SK-N-SH (cell line): ENCODE measurements around the gene LRMDA.

Experiments used
- ELF1 ChIP-seq: IDR thresholded peaks from 2 replicates; pipeline ENCODE4 v1.4.0; 2012
- EP300 ChIP-seq, 2 experiments: IDR thresholded peaks; 2 replicates each; pipeline versions ENCODE4 v1.4.0 to v1.6.1; 2012; ENCODE audit warnings: borderline replicate concordance in 1 of 2, low read depth in 1 of 2, low read length in 1 of 2
- EZH2phosphoT487 ChIP-seq: fragments of 200-600 bp; sonication (generic); IDR thresholded peaks from 2 replicates; pipeline ENCODE4 v1.6.1; 2017; ENCODE audit warnings: low read depth, mixed run types, mild to moderate bottlenecking, antibody characterized with exemption, moderate library complexity, borderline replicate concordance
- GATA2 ChIP-seq: sonication (generic); formaldehyde crosslinking; IDR thresholded peaks from 2 replicates; pipeline ENCODE4 v1.5.0; 2020; ENCODE audit warnings: mild to moderate bottlenecking, missing genetic modification reagents
- JUND ChIP-seq: IDR thresholded peaks from 2 replicates; pipeline ENCODE4 v1.4.0; 2012
- NRF1 ChIP-seq: IDR thresholded peaks from 2 replicates; pipeline ENCODE4 v1.6.1; 2012; ENCODE audit warnings: low read depth, mild to moderate bottlenecking, low read length
- SIN3A ChIP-seq: IDR thresholded peaks from 2 replicates; pipeline ENCODE4 v1.6.1; 2012; ENCODE audit warnings: low read depth, mild to moderate bottlenecking, low read length, moderate library complexity, borderline replicate concordance
- TCF12 ChIP-seq: IDR thresholded peaks from 2 replicates; pipeline ENCODE4 v1.4.0; 2012
- TEAD4 ChIP-seq: IDR thresholded peaks from 2 replicates; pipeline ENCODE4 v1.4.0; 2012; ENCODE audit warnings: mild to moderate bottlenecking, borderline replicate concordance; ENCODE audit not compliant: insufficient read depth
- TF ChIP-seq, protein P1 (sequence below): fragments of 200-600 bp; sonication (generic); IDR thresholded peaks from 2 replicates; pipeline ENCODE4 v1.6.1; 2017; ENCODE audit warnings: antibody characterized with exemption, mild to moderate bottlenecking, moderate library complexity
- TF ChIP-seq, protein P2 (sequence below): fragments of 150-350 bp; IDR thresholded peaks from 2 replicates; pipeline ENCODE4 v1.6.1; 2017; ENCODE audit warnings: antibody characterized with exemption, low read length, low read depth, borderline replicate concordance

DNA sequence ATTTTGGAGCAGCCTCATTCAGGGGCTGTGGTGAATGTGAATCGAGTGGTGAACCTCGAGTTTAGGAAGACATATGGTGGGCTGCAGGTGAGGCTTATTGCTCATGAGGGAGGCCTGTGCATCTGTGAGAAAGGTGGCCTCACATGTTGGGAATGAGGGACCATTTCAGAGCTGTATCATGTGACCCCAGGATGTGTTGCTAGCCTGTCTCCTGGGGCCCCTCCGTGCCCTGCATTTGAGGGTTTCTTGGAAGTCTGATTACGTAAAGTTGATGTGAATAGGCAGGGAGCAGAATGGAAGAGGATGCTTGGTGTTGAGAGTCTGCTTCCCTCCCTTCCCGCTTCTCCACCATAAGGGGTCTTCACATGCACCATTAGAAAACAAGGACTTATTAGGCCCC is 569.1 kb downstream of the LRMDA start:
- TF ChIP-seq, protein P1, sequence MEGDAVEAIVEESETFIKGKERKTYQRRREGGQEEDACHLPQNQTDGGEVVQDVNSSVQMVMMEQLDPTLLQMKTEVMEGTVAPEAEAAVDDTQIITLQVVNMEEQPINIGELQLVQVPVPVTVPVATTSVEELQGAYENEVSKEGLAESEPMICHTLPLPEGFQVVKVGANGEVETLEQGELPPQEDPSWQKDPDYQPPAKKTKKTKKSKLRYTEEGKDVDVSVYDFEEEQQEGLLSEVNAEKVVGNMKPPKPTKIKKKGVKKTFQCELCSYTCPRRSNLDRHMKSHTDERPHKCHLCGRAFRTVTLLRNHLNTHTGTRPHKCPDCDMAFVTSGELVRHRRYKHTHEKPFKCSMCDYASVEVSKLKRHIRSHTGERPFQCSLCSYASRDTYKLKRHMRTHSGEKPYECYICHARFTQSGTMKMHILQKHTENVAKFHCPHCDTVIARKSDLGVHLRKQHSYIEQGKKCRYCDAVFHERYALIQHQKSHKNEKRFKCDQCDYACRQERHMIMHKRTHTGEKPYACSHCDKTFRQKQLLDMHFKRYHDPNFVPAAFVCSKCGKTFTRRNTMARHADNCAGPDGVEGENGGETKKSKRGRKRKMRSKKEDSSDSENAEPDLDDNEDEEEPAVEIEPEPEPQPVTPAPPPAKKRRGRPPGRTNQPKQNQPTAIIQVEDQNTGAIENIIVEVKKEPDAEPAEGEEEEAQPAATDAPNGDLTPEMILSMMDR, result no peak
- TF ChIP-seq SIN3A (no peak), GATA2 (no peak), NRF1 (no peak), EZH2phosphoT487 (no peak), JUND (no peak), ELF1 (no peak), TEAD4 (no peak), EP300 (IDR thresholded peaks at IDR 0.05; ENCODE audit: borderline replicate concordance in 1 of 2, low read depth in 1 of 2, low read length in 1 of 2) (no peak), TCF12 (no peak)
- TF ChIP-seq, protein P2, sequence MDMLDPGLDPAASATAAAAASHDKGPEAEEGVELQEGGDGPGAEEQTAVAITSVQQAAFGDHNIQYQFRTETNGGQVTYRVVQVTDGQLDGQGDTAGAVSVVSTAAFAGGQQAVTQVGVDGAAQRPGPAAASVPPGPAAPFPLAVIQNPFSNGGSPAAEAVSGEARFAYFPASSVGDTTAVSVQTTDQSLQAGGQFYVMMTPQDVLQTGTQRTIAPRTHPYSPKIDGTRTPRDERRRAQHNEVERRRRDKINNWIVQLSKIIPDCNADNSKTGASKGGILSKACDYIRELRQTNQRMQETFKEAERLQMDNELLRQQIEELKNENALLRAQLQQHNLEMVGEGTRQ, result no peak
